HUES64 (cell line): Measurements from ENCODE around the gene PALS2.

Source experiments
- H3K27ac ChIP-seq: 2 replicates; pipeline ENCODE4 v1.7.0; 2013; ENCODE audit warnings: low read depth, low read length, inconsistent platforms
- H3K27me3 ChIP-seq: 2 replicates; pipeline ENCODE4 v1.6.1; 2013; ENCODE audit warnings: mild to moderate bottlenecking, low read length; ENCODE audit not compliant: insufficient read depth
- H3K36me3 ChIP-seq: 2 replicates; pipeline ENCODE4 v1.6.1; 2013; ENCODE audit warnings: mild to moderate bottlenecking, low read length; ENCODE audit not compliant: insufficient read depth
- H3K4me1 ChIP-seq: 2 replicates; pipeline ENCODE4 v1.6.1; 2013; ENCODE audit warnings: mild to moderate bottlenecking, low read length, moderate library complexity; ENCODE audit not compliant: insufficient read depth
- H3K4me3 ChIP-seq: 2 replicates; pipeline ENCODE4 v1.5.1; 2013; ENCODE audit warnings: mild to moderate bottlenecking, low read length, moderate library complexity
- H3K9ac ChIP-seq: 2 replicates; pipeline ENCODE4 v1.6.1; 2013; ENCODE audit warnings: mild to moderate bottlenecking, low read depth, low read length
- H3K9me3 ChIP-seq: 2 replicates; pipeline ENCODE4 v1.6.1; 2013; ENCODE audit warnings: low read depth, low read length; ENCODE audit not compliant: insufficient read depth
- WGBS: fragments of 150-250, 120-280 bp; methylation state at CpG from one replicate; pipeline ENCODE4 v1.1.7; 2013; ENCODE audit warnings: missing lambda C conversion rate; 5-methylcytosine and 5-hydroxymethylcytosine counted together

Gene PALS2

DNA sequence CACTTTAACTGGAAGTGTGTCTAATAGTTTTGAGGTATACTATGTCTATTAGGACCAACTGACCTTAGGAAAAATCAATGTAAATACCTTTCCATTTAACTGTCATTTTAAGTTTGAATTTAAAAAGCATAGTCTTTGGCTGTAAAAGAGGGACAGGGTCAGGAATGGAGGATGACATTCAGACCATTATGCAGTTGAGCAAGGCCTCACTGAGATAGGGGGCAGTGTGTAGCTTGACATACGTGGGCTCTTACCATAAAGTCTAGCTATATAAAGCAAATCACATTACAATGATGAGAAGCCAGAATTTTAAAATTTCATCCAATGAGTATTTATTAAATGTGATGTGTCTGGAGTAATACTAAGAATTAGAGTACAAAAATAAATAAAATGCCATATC lies 17.9 kb downstream of the PALS2 start:
- WGBS: no CpG with 5 or more reads among the region's 1 CpG
- Histone ChIP-seq H3K9me3 (no peaks in the 10 kb centered on the region), H3K4me3 (no peak overlapping the region), H3K27me3 (no peaks in the 10 kb centered on the region), H3K9ac (no peak overlapping the region), H3K36me3 (no peaks in the 10 kb centered on the region), H3K4me1 (peaks cover 15% of the 10 kb centered on the region), H3K27ac (no peak overlapping the region)

- Histone ChIP-seq H3K27me3 (no peaks in the 10 kb centered on the region), H3K9ac (no peak overlapping the region), H3K36me3 (no peaks in the 10 kb centered on the region), H3K4me3 (no peak overlapping the region), H3K27ac (no peak overlapping the region), H3K4me1 (0 out of 2 replicates have a peak, but pooled peaks cover 2% of the 10 kb centered on the region), H3K9me3 (no peaks in the 10 kb centered on the region)
- 96% methylated on average over 7 of the region's 7 CpGs for WGBS
These were observed 22.6 kb downstream of the PALS2 start for GRCh38 chr7:24595671-24596418.

- H3K4me3 ChIP-seq: no peak overlapping the region
These were observed 23.8 kb downstream of the PALS2 start for GRCh38 chr7:24597014-24597413.

DNA sequence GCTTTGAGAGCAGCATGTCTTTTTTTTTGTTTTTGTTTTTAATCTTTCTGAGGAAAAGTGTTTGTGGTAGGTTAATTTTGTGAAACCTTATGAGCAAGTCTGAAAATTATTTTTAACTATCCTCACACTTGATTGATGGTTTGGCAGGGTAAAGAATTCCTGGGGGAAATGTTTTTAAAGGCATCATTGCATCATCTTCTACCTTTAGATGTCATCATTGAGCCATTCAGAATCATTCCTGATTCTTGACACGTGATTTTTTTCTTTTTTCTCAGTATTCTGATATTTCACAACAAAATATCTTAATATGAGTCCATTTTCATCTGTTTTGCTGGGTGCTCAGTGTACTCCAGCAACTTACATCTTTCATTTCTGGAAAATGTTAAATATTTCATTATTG lies 28.3 kb downstream of the PALS2 start:
- Histone ChIP-seq H3K4me3 (no peak overlapping the region), H3K36me3 (0 out of 2 replicates have a peak, but pooled peaks cover 2% of the 10 kb centered on the region), H3K4me1 (peaks cover 8% of the 10 kb centered on the region; the same call in 1 of the 2 replicates), H3K27ac (no peak overlapping the region), H3K9me3 (no peaks in the 10 kb centered on the region), H3K27me3 (no peaks in the 10 kb centered on the region), H3K9ac (no peak overlapping the region)
- WGBS: 86% methylated on average over 1 of the region's 1 CpG

More at GRCh38 chr7:24597014-24597413, 23.8 kb downstream of the PALS2 start:
- Histone ChIP-seq H3K27ac (no peak overlapping the region), H3K9me3 (no peaks in the 10 kb centered on the region), H3K4me1 (0 out of 2 replicates have a peak, but pooled peaks cover 2% of the 10 kb centered on the region), H3K36me3 (no peaks in the 10 kb centered on the region), H3K27me3 (no peaks in the 10 kb centered on the region), H3K9ac (no peak overlapping the region)
- 92% methylated on average over 3 of the region's 3 CpGs for WGBS

- Histone ChIP-seq H3K27me3 (no peaks in the 10 kb centered on the region), H3K36me3 (0 out of 2 replicates have a peak, but pooled peaks cover 2% of the 10 kb centered on the region), H3K9me3 (no peaks in the 10 kb centered on the region), H3K4me1 (peaks cover 6% of the 10 kb centered on the region; the same call in 1 of the 2 replicates), H3K27ac (no peak overlapping the region), H3K4me3 (no peak overlapping the region), H3K9ac (no peak overlapping the region)
These were observed 29.7 kb downstream of the PALS2 start for GRCh38 chr7:24602860-24603456.

GRCh38 chr7:24604630-24605029 lies 31.4 kb downstream of the PALS2 start:
- WGBS: 34% methylated on average over 3 of the region's 3 CpGs
- no peaks in the 10 kb centered on the region for H3K9me3 ChIP-seq
- H3K4me1 ChIP-seq: peaks cover 22% of the 10 kb centered on the region
- no peaks in the 10 kb centered on the region for H3K27me3 ChIP-seq
- H3K4me3 ChIP-seq: no peak overlapping the region
- peak overlapping the region; percentile 25; the same call in 1 of the 2 replicates for H3K27ac ChIP-seq
- 0 out of 2 replicates have a peak, but pooled peaks cover 2% of the 10 kb centered on the region for H3K36me3 ChIP-seq
- no peak overlapping the region for H3K9ac ChIP-seq

DNA sequence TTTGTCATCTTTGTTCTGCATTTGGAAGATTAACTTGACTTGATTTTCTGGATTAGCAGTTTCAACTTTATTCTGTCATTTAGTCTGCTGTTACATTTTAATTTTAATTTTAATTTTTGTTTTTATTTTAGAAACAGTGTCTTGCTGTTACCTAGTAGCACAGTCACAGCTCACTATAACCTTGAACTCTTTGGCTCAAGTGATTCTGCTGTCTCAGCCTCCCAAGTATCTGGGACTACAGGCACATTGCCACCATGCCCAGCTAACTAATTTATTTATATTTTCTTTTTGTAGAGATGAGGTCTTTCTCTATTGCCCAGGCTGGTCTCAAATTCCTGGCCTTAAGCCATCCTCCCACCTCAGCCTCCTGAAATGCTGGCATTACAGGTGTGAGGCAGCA lies 35.3 kb downstream of the PALS2 start:
- Histone ChIP-seq H3K27ac (no peak overlapping the region; the same call in 1 of the 2 replicates), H3K36me3 (no peaks in the 10 kb centered on the region), H3K27me3 (no peaks in the 10 kb centered on the region), H3K4me1 (peaks cover 36% of the 10 kb centered on the region), H3K9me3 (no peaks in the 10 kb centered on the region), H3K4me3 (no peak overlapping the region), H3K9ac (no peak overlapping the region)

- WGBS: 48% methylated on average over 2 of the region's 2 CpGs
- Histone ChIP-seq H3K4me1 (peaks cover 36% of the 10 kb centered on the region), H3K4me3 (no peak overlapping the region), H3K9me3 (no peaks in the 10 kb centered on the region), H3K9ac (no peak overlapping the region), H3K36me3 (no peaks in the 10 kb centered on the region), H3K27me3 (no peaks in the 10 kb centered on the region), H3K27ac (peak overlapping the region; percentile 60; the same call in 1 of the 2 replicates)
These were observed 35.8 kb downstream of the PALS2 start for GRCh38 chr7:24609059-24609458.

DNA sequence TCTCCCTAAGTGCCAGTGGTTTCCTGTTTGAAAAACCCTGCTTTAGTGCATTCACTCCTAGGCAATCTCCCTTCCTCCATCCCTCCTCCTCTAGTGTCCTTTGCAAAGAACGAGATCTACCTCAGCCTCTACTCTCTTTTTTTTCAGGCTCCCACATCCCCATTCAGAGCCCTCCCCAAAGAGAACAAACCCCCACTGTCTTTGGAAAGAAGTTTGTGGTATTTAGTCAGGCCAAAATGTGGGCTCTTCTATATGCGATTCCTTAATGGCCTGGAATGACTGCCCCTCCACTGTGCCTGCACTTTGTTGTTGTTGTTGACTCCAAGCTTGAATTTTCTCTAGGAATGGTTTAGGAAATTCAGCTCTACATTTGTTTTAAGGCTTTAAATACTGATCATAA lies 36.3 kb downstream of the PALS2 start:
- H3K4me1 ChIP-seq: peaks cover 36% of the 10 kb centered on the region
- no peaks in the 10 kb centered on the region for H3K27me3 ChIP-seq
- H3K36me3 ChIP-seq: no peaks in the 10 kb centered on the region
- H3K9ac ChIP-seq: no peak overlapping the region
- WGBS: 40% methylated on average over 2 of the region's 2 CpGs
- no peaks in the 10 kb centered on the region for H3K9me3 ChIP-seq
- H3K27ac ChIP-seq: peak overlapping the region; percentile 60; the same call in 1 of the 2 replicates
- H3K4me3 ChIP-seq: no peak overlapping the region

DNA sequence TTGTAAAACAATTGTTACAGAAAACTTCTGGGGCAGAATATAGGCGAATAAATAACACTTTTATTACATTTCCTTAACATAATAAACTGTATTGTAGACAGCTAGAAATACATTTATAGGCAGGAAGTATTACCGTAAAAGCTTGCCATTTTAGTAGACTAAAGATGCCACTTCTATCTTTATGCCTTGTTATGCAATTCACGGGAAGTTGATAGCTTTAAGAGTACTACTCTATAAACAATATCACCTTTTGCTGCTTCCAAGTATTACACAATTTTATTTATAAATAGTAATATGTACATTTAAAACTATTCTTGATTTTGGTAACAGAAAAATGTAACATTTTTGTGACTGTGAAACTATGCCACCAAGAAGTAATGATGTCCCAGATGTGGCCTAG lies 37.9 kb downstream of the PALS2 start:
- no peak overlapping the region for H3K4me3 ChIP-seq
- no peaks in the 10 kb centered on the region for H3K9me3 ChIP-seq
- no peaks in the 10 kb centered on the region for H3K36me3 ChIP-seq
- WGBS: 100% methylated on average over 2 of the region's 3 CpGs
- no peak overlapping the region for H3K27ac ChIP-seq
- no peaks in the 10 kb centered on the region for H3K27me3 ChIP-seq
- H3K4me1 ChIP-seq: peaks cover 36% of the 10 kb centered on the region
- no peak overlapping the region for H3K9ac ChIP-seq

DNA sequence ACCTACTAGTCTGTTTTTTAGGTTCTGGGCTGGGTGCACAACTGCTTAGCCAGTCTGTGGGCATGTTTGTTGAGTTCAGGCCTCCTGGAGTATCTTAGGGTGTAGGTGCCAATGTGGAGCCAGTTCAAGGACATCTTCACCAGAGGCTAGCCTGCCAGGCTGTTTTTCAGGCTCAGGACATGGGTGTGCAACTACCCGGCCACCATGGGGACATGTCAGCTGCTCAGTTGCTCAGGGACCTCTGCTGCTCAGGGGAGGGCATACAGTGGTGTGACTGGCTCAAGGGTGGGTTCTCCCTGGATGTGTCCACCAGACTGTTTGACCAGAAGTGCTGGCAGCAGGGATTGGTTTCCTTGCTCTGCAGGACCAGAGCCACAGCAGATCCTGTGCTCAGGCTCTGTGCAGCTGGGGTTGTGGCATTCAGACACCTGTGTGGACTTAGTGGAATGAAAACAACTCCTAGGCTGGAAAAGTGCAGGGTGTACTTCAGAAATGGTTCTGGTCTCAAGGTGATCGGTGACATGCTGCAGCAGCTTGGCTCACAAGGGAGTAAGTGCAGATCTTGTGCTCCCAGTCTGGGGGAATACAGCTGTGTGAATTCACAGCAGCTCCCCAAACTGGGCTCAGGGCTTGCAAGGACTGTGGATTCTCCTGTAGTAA lies 44.8 kb downstream of the PALS2 start:
- H3K27me3 ChIP-seq: no peaks in the 10 kb centered on the region
- no peaks in the 10 kb centered on the region for H3K36me3 ChIP-seq
- peaks cover 28% of the 10 kb centered on the region for H3K4me1 ChIP-seq
- 94% methylated on average over 2 of the region's 2 CpGs for WGBS
- no peaks in the 10 kb centered on the region for H3K9me3 ChIP-seq
- H3K4me3 ChIP-seq: no peak overlapping the region
- no peak overlapping the region for H3K27ac ChIP-seq
- no peak overlapping the region for H3K9ac ChIP-seq
